ENCODE results near the gene ICAM2.

DNA sequence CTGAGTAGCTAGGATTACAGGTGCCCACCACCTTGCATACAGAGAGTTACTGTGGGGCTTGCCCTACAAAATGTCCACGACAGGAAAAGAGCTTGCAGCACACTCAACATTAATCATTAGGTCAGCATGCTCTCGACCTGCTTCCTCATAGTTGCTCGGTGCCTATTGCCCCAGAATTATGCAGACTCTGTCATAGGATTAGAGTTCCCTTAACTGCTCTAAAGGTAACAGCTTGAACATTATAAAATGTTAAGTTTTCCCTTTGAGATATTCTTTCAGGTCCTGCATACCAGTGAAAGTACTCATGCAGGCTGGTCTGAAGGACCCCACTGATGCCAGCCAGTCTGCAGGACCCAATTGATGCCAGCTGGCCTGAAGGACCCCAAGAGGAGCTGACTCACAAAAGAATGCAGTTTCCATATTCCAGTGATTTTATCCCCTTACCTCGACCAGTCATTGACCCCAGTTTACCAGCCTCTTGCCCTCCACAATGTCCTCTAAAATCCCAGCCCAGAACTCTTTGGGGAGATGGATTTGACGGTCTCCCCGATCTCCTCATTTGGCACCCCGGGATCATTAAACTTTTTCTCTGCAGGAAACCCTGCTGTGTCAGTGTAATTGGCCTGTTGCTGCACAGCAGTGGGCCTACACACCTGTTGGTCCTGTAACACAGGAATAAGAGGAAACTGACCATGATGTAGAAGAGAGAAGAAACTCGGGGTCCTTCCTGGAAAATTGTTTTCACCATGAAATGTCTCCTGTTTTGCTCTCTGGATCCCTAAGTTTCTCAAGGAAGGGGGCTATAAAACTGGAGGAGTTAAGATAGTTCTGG, 10.6 kb downstream of the ICAM2 start:
- TF ChIP-seq, protein P1, sequence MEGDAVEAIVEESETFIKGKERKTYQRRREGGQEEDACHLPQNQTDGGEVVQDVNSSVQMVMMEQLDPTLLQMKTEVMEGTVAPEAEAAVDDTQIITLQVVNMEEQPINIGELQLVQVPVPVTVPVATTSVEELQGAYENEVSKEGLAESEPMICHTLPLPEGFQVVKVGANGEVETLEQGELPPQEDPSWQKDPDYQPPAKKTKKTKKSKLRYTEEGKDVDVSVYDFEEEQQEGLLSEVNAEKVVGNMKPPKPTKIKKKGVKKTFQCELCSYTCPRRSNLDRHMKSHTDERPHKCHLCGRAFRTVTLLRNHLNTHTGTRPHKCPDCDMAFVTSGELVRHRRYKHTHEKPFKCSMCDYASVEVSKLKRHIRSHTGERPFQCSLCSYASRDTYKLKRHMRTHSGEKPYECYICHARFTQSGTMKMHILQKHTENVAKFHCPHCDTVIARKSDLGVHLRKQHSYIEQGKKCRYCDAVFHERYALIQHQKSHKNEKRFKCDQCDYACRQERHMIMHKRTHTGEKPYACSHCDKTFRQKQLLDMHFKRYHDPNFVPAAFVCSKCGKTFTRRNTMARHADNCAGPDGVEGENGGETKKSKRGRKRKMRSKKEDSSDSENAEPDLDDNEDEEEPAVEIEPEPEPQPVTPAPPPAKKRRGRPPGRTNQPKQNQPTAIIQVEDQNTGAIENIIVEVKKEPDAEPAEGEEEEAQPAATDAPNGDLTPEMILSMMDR (IDR thresholded peaks at IDR 0.05): no peak
- TF ChIP-seq POLR2A (IDR thresholded peaks at IDR 0.05; ENCODE audit: low read depth): no peak

Measured in esophagus muscularis mucosa (tissue), 3 donors.